NCI-H2081 treated with DMSO at 0.1 percent for 48 hours (cell line): ENCODE results near the gene DVL1.

Experiments
- DNase-seq: peaks from one replicate; lab custom pipeline; 2025; lab: John Stamatoyannopoulos, UW

Gene DVL1

DNA sequence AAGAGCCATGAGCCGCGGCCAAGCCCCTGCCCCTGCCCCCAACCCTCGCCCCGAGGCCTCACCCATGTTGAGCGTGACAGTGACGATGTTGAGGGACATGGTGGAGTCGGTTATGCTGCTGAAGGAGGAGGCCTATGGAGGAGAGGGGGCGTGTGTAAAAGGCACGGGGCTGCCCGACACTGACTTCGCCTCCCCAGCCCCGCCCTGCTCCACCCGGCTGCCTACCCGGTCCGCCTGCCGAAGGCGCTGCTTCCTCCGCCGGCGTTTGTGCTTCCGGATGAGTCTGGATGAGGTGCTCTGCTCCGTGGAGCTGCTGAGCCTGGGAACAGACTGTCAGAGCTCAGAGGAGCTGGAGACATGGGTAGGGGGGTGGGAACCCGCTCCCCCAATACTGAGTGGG lies 9.0 kb downstream of the DVL1 start:
- DNase-seq = no peak

DNA sequence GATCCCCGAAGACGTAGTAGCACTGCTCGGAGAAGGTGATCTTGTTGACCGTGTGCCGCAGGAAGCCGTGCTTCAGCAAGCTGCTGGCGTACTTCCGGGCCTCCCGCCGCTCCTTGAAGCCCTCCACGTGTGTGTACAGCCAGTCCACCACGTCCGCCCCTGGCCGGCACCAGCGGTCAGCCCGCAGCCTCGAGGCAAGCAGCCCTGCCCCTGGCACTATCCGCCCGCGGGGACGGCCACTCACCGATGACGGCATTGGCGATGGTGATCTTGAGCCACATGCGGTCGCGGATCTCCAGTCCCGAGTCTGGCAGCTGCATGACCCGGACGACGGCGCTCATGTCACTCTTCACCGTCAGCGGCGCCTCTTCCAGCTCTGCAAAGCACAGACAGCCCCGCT lies 10.9 kb downstream of the DVL1 start:
- no peak for DNase-seq

DNA sequence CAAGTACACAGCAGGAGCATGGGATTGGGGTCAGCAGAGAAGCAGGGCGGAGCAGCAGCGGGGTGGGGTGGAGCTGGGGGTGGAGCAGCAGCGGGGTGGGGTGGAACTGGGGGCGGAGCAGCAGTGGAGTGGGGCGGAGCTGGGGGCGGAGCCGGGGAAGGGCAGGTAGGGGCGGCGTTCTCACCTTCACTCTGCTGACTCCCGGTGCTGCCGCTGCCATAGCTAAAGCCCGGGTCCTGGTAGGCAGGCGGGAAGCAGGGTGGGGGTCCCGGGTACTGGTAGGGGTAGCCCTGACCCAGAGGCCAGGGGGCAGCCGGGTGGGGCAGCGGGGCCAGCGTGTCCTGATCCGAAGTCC lies 11.4 kb downstream of the DVL1 start:
- no peak for DNase-seq

DNA sequence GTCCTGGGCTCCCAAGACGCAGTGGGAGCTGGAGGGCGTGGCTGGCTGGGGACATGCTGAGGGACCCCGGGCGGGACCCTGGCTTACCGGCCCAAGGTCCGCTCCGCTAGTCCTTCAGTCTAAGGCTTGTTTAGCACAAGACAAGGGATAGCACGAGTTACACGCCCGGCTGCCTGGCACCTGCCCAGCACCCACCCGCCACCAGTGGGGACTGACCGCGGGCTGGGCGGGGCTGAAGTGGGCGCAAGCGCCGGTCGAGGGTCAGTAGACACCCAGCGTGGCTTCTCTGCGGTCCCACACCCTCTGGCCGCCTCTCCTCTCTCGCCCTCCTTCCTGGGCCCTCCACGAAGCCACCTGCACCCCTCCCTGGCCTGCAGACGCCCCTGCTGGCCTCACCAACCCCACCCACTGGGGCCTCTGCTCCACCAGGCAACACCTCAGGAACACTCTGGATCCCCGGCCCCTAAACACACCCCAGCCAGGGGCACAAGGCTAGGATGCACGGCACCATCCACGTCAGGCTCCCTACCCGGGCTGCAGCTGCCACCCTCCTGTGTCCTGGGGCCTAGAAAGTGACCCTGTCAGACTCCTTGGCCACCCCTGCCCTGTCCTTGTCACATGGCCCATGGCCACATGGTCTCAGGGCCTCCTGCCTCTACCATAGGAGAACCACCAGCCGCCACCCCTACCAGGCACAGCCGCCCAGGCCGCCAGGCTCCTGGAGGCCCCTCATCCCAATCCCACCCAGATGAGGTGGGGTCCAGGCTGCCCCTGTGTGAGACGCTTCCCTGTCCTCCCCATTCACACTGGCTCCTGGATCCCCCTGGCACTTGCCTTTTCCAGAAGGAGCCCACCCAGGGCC lies 12.1 kb downstream of the DVL1 start:
- DNase-seq = no peak

DNA sequence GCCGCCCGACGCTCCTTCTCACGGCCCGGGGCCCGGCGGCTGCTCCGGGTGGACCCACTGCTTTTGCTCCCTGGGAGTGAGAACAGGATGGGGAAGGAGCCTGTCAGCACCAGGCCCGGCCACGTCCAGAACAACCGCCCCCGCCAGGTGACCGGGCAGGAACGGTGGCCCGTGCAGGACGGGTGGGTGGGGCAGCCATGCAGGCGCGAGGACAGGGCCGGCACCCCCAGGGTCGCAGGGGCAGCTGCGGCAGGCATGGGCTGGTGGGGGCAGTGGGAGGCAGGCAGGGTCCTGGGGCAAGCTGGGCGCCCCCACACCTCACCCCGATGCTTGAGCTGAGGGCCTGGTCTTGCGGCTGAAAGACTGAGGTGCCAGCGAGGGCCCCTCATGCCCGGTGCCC lies 12.8 kb downstream of the DVL1 start:
- no peak for DNase-seq

DNA sequence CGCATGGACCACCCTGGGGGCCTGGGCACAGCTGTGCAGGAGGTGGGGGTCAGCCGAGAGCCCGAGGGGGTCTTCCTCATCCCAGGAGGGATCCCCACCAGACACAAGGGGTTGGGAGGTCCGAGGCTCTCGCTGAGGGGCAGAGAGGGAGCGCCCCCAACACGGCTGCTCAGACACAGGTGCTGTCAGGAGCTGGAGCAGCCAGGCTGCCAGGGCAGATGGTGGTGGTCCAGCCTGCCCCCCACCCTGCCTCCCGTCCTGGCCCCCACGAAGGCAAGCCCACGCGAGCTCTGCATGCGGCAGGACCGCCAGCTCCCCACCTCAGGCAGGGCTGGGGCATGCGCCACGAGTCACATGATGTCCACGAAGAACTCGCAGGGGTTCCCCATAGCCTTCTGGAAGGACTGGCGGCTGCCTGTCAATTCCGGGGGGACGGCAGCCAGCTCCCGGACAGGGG lies 13.4 kb downstream of the DVL1 start:
- DNase-seq = no peak

DNA sequence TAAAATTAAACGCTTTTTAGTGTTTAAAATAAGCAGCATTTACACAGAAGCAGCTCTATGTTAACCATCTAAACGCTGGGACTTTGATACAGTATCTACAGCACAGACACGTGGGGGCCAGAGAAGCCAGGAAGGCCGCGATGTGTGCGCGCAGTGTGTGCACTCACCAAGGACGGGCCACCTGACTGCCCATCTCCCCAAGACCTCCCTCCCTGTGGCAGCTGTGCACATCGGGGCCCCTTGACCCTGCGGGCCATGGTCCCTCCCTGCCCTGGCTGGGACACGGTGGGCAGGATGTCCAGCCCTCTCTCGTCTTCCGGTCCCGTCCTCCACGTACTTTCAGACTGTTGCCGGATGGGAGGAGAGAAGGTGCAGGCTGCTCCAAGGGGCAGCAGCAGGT lies 13.9 kb downstream of the DVL1 start:
- DNase-seq = no peak

DNA sequence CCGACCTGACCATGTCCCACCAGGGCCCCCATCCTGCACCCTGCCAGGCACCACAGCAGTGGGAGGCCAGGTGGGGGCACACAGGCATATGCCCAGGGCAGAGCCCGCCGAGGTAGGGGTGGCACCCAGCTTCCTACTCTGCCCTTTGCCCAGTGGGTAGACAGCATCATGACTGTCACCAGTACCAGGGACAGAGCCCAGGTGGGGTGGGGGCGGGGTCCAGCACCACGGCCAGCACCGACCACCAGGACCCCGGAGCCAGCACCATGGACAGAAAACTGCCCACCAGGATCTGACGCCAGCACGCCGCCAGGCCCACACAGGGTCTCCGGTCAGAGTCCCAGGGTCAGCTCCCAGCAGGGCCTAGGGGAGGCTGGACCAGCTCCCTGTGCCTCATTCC lies 14.4 kb downstream of the DVL1 start:
- no peak for DNase-seq

DNA sequence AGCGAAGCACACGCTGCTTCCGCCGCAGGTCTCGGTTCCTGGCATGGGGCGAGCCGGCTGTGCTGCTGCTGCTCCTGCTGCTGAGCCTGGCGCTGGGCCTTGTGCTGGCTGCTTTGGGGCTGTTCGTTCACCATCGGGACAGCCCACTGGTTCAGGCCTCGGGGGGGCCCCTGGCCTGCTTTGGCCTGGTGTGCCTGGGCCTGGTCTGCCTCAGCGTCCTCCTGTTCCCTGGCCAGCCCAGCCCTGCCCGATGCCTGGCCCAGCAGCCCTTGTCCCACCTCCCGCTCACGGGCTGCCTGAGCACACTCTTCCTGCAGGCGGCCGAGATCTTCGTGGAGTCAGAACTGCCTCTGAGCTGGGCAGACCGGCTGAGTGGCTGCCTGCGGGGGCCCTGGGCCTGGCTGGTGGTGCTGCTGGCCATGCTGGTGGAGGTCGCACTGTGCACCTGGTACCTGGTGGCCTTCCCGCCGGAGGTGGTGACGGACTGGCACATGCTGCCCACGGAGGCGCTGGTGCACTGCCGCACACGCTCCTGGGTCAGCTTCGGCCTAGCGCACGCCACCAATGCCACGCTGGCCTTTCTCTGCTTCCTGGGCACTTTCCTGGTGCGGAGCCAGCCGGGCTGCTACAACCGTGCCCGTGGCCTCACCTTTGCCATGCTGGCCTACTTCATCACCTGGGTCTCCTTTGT lies 15.5 kb downstream of the DVL1 start:
- DNase-seq = no peak

DNA sequence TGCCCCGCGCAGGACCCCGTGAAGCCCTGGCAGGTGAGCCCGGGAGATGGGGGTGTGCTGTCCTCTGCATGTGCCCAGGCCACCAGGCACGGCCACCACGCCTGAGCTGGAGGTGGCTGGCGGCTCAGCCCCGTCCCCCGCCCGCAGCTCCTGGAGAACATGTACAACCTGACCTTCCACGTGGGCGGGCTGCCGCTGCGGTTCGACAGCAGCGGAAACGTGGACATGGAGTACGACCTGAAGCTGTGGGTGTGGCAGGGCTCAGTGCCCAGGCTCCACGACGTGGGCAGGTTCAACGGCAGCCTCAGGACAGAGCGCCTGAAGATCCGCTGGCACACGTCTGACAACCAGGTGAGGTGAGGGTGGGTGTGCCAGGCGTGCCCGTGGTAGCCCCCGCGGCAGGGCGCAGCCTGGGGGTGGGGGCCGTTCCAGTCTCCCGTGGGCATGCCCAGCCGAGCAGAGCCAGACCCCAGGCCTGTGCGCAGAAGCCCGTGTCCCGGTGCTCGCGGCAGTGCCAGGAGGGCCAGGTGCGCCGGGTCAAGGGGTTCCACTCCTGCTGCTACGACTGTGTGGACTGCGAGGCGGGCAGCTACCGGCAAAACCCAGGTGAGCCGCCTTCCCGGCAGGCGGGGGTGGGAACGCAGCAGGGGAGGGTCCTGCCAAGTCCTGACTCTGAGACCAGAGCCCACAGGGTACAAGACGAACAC lies 16.3 kb downstream of the DVL1 start:
- DNase-seq = no peak

DNA sequence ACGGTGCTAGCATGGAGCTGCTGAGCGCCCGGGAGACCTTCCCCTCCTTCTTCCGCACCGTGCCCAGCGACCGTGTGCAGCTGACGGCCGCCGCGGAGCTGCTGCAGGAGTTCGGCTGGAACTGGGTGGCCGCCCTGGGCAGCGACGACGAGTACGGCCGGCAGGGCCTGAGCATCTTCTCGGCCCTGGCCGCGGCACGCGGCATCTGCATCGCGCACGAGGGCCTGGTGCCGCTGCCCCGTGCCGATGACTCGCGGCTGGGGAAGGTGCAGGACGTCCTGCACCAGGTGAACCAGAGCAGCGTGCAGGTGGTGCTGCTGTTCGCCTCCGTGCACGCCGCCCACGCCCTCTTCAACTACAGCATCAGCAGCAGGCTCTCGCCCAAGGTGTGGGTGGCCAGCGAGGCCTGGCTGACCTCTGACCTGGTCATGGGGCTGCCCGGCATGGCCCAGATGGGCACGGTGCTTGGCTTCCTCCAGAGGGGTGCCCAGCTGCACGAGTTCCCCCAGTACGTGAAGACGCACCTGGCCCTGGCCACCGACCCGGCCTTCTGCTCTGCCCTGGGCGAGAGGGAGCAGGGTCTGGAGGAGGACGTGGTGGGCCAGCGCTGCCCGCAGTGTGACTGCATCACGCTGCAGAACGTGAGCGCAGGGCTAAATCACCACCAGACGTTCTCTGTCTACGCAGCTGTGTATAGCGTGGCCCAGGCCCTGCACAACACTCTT lies 17.0 kb downstream of the DVL1 start:
- DNase-seq = no peak

DNA sequence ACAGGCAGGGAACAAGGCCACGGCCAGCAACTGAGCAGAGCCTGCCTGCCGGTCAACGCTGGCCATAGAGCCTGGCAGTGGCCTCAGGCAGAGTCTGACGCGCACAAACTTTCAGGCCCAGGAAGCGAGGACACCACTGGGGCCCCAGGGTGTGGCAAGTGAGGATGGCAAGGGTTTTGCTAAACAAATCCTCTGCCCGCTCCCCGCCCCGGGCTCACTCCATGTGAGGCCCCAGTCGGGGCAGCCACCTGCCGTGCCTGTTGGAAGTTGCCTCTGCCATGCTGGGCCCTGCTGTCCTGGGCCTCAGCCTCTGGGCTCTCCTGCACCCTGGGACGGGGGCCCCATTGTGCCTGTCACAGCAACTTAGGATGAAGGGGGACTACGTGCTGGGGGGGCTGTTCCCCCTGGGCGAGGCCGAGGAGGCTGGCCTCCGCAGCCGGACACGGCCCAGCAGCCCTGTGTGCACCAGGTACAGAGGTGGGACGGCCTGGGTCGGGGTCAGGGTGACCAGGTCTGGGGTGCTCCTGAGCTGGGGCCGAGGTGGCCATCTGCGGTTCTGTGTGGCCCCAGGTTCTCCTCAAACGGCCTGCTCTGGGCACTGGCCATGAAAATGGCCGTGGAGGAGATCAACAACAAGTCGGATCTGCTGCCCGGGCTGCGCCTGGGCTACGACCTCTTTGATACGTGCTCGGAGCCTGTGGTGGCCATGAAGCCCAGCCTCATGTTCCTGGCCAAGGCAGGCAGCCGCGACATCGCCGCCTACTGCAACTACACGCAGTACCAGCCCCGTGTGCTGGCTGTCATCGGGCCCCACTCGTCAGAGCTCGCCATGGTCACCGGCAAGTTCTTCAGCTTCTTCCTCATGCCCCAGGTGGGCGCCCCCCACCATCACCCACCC lies 17.9 kb downstream of the DVL1 start, which contains the start of gene TAS1R3:
Gene TAS1R3, plus strand, starts transcription at position 213 of the 898 bp plus-strand sequence. Its CDS starts 66 bp downstream, at position 279.
- DNase-seq = no peak

DNA sequence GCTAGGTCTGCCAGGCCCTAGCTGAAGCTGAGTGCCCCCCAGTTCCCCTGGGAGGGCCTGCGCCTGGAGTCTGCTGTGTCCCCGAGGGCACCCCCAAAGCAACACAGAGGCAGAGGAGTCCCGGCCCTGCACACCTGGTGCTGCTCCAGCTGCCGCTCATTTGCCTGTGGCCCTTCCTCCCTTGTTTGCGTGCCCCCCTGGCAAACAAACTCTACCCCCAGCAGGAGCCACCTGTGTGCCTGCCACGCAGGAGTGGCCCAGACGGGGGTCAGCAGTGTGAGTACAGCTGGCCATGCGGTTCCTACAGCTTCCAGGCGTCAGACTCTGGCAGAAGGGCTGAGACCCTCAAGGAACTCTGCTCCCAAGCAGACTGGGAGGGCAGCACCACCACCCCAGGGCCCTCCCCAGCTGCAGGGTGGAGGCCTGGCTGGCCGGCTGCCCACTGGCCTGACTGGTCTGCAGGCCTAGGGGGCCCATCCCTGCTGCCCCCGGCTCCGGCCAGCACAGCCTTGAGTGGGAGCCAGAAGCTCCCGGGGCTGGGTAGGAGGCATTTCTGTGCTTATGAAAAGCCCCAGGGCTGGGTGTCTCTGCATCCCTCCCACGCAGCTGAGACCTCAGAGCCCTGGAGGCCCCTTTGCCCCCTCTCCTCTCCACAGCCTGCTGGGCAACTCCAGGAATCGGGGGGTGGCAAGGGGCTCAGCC lies 18.7 kb downstream of the DVL1 start:
- no peak for DNase-seq

DNA sequence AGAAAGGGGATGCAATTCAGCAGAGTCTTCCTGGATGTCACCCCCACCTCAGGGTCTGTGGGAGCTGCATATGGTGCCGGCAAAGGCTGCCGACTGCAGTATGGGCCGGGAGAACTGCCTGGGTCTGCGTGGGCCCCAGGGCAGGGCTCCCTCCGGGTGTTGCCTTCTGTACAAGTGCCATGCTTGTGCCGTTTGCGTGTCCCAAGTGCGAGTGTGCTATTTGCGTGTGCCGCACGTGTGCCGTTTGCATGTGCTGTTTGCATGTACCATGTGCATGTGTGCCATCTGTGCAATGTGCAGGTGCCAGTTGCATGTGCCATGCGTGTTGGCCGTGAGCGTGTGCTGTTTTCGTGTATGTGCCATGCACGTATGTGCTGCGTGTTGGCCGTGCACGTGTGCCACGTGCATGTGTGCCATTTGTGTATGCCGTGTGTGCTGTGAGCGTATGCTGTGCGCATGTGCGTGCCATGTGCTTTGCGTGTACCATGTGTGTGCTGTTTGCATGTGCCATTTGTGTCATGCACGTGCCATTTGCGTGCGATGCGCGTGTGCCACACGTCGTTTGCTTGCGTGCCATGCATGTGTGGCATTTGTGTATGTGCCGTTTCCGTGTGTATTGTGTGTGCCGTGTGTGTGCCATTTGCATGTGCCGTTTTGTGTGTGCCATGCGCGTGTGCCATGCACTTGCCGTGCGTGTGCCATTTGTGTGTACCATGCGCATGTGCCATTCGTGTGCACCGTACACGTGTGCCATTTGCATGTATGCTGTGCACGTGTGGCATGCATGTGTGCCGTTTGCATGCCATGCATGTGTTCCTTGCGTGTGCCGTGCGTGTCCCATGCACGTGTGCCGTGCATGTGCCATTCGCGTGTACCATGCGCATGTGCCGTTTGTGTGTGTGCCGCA lies 19.7 kb downstream of the DVL1 start:
- DNase-seq = no peak

DNA sequence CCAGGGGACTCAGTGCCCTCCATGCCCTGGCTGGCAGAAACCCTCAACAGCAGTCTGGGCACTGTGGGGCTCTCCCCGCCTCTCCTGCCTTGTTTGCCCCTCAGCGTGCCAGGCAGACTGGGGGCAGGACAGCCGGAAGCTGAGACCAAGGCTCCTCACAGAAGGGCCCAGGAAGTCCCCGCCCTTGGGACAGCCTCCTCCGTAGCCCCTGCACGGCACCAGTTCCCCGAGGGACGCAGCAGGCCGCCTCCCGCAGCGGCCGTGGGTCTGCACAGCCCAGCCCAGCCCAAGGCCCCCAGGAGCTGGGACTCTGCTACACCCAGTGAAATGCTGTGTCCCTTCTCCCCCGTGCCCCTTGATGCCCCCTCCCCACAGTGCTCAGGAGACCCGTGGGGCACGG lies 21.0 kb downstream of the DVL1 start:
- no peak for DNase-seq

DNA sequence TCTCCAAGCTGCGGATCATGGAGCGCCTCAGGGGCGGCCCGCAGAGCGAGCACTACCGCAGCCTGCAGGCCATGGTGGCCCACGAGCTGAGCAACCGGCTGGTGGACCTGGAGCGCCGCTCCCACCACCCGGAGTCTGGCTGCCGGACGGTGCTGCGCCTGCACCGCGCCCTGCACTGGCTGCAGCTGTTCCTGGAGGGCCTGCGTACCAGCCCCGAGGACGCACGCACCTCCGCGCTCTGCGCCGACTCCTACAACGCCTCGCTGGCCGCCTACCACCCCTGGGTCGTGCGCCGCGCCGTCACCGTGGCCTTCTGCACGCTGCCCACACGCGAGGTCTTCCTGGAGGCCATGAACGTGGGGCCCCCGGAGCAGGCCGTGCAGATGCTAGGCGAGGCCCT lies 21.9 kb downstream of the DVL1 start:
- DNase-seq = no peak

DNA sequence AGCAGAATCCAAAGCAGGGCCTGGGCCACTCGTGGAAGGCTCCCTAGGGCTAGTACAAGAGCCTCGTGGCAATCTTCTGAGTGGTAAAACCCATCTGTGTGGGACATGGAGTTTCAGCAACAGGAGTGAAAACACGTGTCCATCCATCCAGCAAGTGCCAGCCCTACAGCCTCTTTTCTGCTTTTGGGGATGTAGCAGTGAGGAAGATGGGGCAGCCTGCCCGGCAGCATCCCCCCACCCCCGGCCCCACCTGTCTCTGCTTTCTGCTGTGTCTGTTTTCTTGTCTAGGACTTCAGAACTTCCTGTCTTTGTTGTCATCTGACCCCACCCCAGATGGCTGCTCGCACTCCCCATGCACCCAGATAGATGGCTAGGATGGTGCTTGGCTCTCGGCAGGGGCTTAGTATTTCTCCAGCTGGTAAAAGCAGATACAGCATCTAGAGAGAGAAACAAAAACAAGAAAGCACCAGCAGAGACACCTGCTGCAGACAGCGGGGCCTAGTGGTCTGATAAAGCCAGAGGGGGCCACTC lies 23.1 kb downstream of the DVL1 start:
- DNase-seq = no peak

DNA sequence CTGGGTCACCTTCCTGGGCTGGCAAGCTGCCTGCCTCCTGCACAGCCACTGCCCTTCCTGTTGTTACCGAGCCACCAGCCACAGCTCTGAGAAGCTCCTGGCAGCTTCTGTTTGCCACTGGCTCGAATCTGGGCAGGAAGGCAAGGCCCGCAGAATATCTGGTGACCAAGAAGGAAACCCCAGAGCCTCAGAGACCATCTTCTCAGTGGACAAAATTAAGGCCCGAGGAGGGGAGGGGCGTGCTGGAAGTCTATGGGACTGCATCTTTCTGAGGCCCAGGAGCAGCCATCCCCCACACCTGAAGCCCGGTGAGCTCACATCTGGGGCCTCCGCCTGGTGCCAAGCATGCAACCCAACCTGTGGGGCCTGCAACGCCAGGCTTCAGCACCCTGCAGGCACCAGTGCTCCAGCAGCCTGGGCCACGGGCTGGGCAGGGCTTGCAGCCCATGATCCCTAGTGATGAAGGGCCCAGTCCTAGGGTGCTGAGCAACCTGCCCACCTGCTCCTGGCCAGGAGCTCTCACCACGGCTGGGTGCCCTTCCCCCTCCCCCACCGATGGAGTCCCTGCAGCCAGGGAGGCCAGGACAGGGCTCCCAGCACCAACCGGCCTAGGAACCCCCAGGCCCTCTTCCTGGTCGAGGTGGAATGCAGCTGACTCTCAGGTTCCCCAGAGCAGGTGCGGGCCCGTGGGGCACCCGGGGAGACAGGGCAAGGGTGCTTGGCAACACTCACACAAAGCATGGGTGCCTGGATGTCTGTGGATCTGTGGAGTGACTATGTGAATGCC lies 23.7 kb downstream of the DVL1 start:
- DNase-seq = no peak
